HG03175 (cell line): ENCODE data around the gene MSMP.

Experiments
- ATAC-seq: cut with Tn5 transposase; IDR thresholded peaks from one replicate; pipeline ENCODE4 v1.9.1; 2021; ENCODE audit warnings: mild to moderate bottlenecking, moderate library complexity; ENCODE audit not compliant: unreplicated experiment

The MSMP gene

DNA sequence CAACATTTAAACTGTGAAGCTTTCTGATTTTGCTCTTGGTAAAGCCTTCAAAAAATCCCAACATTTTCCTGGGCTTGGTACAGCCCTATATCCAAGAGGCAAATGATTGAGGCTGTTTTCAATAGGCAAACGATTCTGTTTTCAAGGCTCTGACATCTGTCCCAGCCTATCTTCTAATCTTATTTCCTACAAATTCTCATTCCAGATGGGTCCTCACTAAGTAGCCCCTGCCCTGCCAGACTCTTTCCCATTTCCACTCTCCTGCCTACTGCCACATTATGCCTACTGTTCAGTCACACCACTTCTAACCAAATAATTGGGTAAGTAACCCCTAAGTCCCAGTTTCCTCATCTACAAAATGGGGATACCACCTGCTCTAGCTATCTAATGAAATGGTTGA lies 8.5 kb downstream of the MSMP start:
- ATAC-seq, result no peak

GRCh38 chr9:35743880-35744518 lies 10.1 kb downstream of the MSMP start:
- ATAC-seq, result no peak

GRCh38 chr9:35743452-35743851 lies 10.6 kb downstream of the MSMP start:
- no peak for ATAC-seq

GRCh38 chr9:35741740-35742139 lies 12.3 kb downstream of the MSMP start:
- ATAC-seq, result no peak

GRCh38 chr9:35740243-35740642 lies 13.8 kb downstream of the MSMP start:
- ATAC-seq, result no peak

GRCh38 chr9:35738924-35739323 lies 15.2 kb downstream of the MSMP start:
- ATAC-seq, result no peak

GRCh38 chr9:35738186-35738585 lies 15.9 kb downstream of the MSMP start:
- ATAC-seq, result no peak

- ATAC-seq, result no peak
Observed at GRCh38 chr9:35737143-35737542, 16.9 kb downstream of the MSMP start.

DNA sequence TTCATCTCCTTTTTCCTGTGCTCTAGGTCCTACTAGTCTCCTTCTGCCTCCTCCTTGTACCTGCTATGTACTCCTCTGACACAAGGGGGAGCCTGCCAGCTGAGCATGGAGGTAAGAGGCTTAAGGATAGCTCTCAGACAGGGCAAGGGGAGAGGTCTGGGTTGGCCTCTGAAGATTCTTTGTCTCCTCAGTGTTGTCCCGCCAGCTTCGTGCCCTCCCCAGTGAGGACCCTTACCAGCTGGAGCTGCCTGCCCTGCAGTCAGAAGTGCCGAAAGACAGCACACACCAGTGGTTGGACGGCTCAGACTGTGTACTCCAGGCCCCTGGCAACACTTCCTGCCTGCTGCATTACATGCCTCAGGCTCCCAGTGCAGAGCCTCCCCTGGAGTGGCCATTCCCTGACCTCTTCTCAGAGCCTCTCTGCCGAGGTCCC lies 17.9 kb downstream of the MSMP start:
- ATAC-seq, result no peak

GRCh38 chr9:35734096-35734495 lies 20.0 kb downstream of the MSMP start:
- ATAC-seq, result no peak

DNA sequence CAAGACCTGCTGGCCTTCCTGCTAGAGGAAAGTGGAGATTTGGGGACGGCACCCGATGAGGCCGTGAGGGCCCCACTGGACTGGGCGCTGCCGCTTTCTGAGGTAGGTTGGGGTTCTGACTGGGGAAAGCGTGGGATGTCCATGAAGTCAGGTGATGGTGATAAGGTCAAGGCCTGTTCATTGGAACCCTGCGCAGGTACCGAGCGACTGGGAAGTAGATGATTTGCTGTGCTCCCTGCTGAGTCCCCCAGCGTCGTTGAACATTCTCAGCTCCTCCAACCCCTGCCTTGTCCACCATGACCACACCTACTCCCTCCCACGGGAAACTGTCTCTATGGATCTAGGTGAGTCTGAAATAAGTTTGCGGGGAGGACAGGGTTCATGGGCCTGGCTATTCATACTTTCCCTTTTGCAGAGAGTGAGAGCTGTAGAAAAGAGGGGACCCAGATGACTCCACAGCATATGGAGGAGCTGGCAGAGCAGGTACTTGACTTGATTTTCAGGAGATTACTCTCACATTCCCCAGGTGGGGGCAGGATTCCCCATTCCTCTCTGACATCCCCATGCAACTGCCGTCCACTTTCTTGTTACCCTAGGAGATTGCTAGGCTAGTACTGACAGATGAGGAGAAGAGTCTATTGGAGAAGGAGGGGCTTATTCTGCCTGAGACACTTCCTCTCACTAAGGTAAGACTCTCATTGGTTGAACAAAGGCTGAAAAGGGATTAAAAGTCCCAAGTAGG lies 21.1 kb downstream of the MSMP start:
- ATAC-seq, result peak; percentile 1

DNA sequence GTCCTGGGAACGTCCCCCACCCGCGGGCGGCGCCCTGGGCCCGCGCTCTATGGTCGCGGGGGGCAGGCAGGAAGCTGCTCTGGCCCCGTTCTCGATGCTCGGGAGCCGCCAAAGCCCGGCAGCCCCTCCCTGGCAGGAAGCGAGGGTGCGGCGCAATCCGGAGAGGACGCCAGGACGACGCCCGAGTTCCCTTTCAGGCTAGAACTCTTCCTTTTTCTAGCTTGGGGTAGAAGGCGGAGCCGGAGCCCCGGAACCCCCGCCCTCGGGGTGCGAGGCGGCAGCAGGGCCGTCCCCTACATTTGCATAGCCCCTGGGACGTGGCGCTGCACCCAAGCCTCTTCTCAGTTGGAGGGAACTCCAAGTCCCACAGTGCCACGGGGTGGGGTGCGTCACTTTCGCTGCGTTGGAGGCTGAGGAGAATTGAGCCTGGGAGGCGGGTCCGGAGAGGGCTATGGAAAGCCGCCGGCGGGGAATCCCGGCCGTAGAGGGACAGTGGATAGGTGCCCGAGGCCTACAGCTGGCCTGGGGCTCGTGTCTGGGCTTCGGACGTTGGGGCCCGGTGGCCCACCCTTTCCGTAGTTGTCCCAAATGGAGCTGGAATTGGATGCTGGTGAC lies 21.8 kb downstream of the MSMP start, which contains the start of the genes CREB3 and TLN1:
TSS of gene CREB3 (plus strand) at position 482 of the 615 bp plus-strand sequence. CDS start at position 589, 107 bp downstream.
TSS of gene TLN1 (minus strand) at position 11 of the 615 bp plus-strand sequence. CDS start 6,501 bp downstream, outside the sequence.
- ATAC-seq, result peak; percentile 82

GRCh38 chr9:35731415-35732184 lies 22.5 kb downstream of the MSMP start:
- ATAC-seq, result no peak

GRCh38 chr9:35730486-35730854 lies 23.6 kb downstream of the MSMP start:
- ATAC-seq, result no peak

DNA sequence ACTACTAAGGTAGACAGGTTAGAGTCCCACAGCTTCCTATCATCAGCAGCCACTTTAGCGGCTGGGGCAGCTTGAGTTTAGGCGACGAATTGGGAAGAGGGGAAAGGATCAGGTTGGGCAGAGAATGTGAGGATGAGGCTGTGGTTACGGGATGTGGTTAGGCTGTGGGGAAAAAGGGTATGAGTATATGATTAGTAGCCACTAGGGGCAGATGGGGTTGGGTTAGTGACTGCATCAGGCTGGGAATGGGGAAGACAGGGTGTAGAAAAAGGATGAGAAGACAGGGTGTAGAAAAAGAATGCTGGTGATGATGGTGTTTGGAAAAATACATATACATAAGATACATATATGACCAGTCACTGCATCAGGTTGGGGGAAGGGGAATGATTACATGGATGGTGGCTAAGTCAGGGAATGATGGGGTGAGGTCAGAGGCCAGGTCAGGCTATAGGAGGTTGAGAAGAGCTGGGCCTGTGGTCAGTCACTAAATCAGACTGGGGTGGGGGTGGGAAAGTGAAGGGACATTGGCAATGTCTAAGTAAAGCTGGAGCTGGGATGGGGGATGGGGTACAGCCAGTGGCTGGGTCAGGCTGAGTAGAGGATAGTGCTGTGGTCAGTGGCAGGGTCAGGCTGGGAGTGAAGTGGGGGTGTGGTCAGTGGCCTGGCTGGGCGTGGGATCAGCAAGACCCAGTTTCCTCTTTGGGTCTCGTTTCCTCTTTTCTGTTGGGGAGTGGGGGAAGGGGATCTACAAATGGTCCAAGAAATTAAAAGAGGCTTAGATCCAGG lies 24.2 kb downstream of the MSMP start:
- ATAC-seq, result no peak

DNA sequence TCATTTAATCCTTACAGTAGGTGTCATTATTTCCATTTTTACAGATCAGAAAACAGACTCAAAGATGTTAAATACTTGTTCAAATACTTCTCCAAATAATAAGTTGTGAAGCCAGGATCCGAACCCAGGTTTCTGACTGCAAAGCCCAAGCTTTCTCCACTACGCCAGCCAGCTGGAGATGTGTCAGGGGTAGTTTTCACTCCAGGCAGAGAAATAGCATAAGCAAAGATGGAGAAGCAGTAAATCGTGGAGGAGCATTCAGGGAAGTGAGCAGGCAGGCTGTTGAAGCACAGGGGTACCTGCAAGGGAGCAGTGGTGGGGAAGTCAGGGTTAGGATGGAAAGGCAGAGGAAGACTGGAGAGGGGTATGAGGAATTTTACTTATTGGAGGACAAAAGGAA lies 25.0 kb downstream of the MSMP start:
- no peak for ATAC-seq

- no peak for ATAC-seq
Observed at GRCh38 chr9:35728041-35728971, 25.8 kb downstream of the MSMP start.

DNA sequence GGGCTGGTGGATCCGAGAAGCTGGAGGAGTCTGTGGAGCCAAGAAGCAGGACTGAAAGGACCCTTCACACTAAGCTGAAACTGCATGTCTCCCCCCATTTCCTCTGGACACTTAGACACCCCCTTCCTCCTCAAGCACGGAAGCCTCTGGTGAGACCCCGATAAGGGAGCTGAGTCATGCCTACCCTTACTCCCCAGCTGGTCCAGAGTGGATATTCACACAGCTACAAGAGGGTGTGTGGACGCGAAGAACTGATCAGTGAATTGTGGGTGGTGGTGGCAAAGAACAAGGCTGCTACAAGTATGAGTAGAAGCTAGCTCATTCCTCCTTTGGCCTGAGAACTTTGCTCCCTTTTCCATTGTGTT lies 26.4 kb downstream of the MSMP start:
- ATAC-seq, result no peak

GRCh38 chr9:35726931-35727330 lies 27.1 kb downstream of the MSMP start:
- no peak for ATAC-seq
